K562 (cell line): ENCODE measurements around the gene SHISA2.

Experiments used
- EZH2 ChIP-seq: IDR thresholded peaks from 2 replicates; pipeline ENCODE4 v1.6.1; 2012; ENCODE audit warnings: low read depth, mild to moderate bottlenecking, inconsistent platforms, low read length, borderline replicate concordance
- MCM2 ChIP-seq: fragments of 450-650 bp; IDR thresholded peaks from 2 replicates; pipeline ENCODE4 v1.6.1; 2017; ENCODE audit warnings: low read depth, mild to moderate bottlenecking
- MYC ChIP-seq, 2 experiments: fragments of 250-450 bp in 1 of 2; sonication (Bioruptor Pico) in 1 of 2; IDR thresholded peaks; 2 replicates each; pipeline versions ENCODE4 v1.5.1 to v1.6.1; 2012 to 2021; ENCODE audit warnings: low read depth in 2 of 2, borderline replicate concordance in 1 of 2, improper control_type of control experiment in 1 of 2, low read length in 1 of 2, mild to moderate bottlenecking in 1 of 2, moderate library complexity in 1 of 2
- ZNF24 ChIP-seq: fragments of 450-650 bp; IDR thresholded peaks from 2 replicates; pipeline ENCODE4 v1.6.1; 2016
- TF ChIP-seq, protein P1 (sequence below), 3 experiments: IDR thresholded peaks in 2 of 3; conservative IDR thresholded peaks in 1 of 3; 2 replicates each; pipeline ENCODE4 v1.5.1; 2011 to 2012; ENCODE audit warnings: low read length in 3 of 3, mild to moderate bottlenecking in 3 of 3, control low read depth in 2 of 3, improper control_type of control experiment in 1 of 3, inconsistent platforms in 1 of 3, low read depth in 1 of 3, mixed read lengths in 1 of 3, moderate library complexity in 1 of 3; ENCODE audit not compliant: insufficient read depth in 2 of 3
- TF ChIP-seq, protein P2 (sequence below): fragments of 250-450 bp; sonication (Bioruptor Pico); IDR thresholded peaks from 2 replicates; pipeline ENCODE4 v1.5.0; 2021
- TF ChIP-seq, protein P3 (sequence below): sonication (generic); formaldehyde crosslinking; IDR thresholded peaks from 2 replicates; pipeline ENCODE4 v1.9.0; 2022; ENCODE audit warnings: mild to moderate bottlenecking, missing genetic modification reagents
- TF ChIP-seq, protein P4 (sequence below): sonication (generic); formaldehyde crosslinking; IDR thresholded peaks from 2 replicates; pipeline ENCODE4 v1.9.0; 2022; ENCODE audit warnings: mild to moderate bottlenecking, missing genetic modification reagents

DNA sequence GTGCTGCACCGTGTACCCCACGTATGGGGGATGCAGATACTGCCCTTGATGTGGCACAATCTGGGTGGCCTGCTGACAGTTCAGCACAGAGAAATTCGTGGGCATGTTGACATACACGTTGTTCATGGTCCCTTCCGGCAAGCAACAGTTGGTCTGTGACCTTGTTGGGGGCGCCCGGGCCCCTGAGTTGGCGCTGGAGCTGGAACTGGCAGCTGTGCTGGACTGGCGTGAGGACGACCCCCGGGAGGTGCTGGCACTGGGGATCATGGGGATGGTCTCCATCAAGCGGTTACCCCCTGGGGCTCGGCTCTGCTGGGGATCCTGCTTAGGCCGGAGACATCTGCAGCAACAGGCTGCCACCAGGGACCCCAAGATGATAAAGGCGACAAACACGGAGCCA lies 5.2 kb downstream of the SHISA2 start:
- TF ChIP-seq EZH2 (no peak), MYC (IDR thresholded peaks at IDR 0.05; ENCODE audit: low read depth, low read length) (no peak), MYC (CRISPR knock-in tag; IDR thresholded peaks at IDR 0.05; ENCODE audit: borderline replicate concordance, low read depth) (no peak), ZNF24 (no peak), MCM2 (no peak)
- TF ChIP-seq, protein P1, sequence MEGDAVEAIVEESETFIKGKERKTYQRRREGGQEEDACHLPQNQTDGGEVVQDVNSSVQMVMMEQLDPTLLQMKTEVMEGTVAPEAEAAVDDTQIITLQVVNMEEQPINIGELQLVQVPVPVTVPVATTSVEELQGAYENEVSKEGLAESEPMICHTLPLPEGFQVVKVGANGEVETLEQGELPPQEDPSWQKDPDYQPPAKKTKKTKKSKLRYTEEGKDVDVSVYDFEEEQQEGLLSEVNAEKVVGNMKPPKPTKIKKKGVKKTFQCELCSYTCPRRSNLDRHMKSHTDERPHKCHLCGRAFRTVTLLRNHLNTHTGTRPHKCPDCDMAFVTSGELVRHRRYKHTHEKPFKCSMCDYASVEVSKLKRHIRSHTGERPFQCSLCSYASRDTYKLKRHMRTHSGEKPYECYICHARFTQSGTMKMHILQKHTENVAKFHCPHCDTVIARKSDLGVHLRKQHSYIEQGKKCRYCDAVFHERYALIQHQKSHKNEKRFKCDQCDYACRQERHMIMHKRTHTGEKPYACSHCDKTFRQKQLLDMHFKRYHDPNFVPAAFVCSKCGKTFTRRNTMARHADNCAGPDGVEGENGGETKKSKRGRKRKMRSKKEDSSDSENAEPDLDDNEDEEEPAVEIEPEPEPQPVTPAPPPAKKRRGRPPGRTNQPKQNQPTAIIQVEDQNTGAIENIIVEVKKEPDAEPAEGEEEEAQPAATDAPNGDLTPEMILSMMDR (IDR thresholded peaks at IDR 0.05 in 2 of 3, conservative IDR thresholded peaks at IDR 0.05 in 1 of 3; ENCODE audit: insufficient read depth in 2 of 3, low read depth in 1 of 3, low read length in 3 of 3), result no peak
- TF ChIP-seq, protein P2, sequence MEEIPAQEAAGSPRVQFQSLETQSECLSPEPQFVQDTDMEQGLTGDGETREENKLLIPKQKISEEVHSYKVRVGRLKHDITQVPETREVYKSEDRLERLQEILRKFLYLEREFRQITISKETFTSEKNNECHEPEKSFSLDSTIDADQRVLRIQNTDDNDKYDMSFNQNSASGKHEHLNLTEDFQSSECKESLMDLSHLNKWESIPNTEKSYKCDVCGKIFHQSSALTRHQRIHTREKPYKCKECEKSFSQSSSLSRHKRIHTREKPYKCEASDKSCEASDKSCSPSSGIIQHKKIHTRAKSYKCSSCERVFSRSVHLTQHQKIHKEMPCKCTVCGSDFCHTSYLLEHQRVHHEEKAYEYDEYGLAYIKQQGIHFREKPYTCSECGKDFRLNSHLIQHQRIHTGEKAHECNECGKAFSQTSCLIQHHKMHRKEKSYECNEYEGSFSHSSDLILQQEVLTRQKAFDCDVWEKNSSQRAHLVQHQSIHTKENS (CRISPR knock-in tag), result no peak
- TF ChIP-seq, protein P3, sequence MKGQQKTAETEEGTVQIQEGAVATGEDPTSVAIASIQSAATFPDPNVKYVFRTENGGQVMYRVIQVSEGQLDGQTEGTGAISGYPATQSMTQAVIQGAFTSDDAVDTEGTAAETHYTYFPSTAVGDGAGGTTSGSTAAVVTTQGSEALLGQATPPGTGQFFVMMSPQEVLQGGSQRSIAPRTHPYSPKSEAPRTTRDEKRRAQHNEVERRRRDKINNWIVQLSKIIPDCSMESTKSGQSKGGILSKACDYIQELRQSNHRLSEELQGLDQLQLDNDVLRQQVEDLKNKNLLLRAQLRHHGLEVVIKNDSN (CRISPR knock-in tag), result no peak
- TF ChIP-seq, protein P4, sequence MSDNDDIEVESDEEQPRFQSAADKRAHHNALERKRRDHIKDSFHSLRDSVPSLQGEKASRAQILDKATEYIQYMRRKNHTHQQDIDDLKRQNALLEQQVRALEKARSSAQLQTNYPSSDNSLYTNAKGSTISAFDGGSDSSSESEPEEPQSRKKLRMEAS, result no peak
